OCI-LY3 (cell line): ENCODE data around the gene LCK.

Experiments
- EZH2phosphoT487 ChIP-seq: fragments of 200-600 bp; shearing (Covaris generic); IDR thresholded peaks from 2 replicates; pipeline ENCODE4 v1.6.1; 2018; ENCODE audit warnings: antibody characterized with exemption, mixed run types, low read depth
- TF ChIP-seq, protein P1 (sequence below): fragments of 200-600, 300-600 bp; sonication (generic); IDR thresholded peaks from 2 replicates; pipeline ENCODE4 v1.5.1; 2014; ENCODE audit warnings: antibody characterized with exemption, low read length, low read depth

- TF ChIP-seq, protein P1, sequence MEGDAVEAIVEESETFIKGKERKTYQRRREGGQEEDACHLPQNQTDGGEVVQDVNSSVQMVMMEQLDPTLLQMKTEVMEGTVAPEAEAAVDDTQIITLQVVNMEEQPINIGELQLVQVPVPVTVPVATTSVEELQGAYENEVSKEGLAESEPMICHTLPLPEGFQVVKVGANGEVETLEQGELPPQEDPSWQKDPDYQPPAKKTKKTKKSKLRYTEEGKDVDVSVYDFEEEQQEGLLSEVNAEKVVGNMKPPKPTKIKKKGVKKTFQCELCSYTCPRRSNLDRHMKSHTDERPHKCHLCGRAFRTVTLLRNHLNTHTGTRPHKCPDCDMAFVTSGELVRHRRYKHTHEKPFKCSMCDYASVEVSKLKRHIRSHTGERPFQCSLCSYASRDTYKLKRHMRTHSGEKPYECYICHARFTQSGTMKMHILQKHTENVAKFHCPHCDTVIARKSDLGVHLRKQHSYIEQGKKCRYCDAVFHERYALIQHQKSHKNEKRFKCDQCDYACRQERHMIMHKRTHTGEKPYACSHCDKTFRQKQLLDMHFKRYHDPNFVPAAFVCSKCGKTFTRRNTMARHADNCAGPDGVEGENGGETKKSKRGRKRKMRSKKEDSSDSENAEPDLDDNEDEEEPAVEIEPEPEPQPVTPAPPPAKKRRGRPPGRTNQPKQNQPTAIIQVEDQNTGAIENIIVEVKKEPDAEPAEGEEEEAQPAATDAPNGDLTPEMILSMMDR = no peak
- no peak for TF ChIP-seq EZH2phosphoT487
These were observed 28.9 kb upstream of the LCK start, which contains the start of the genes EIF3I and TMEM234 for GRCh38 chr1:32221980-32222755.
